GM08714 (cell line): ENCODE results near the gene LUC7L3.

Experiments
- H3K4me3 ChIP-seq: fragments of 200-500 bp; sonication (Bioruptor generic); 2 replicates; pipeline ENCODE4 v1.5.1; 2014; ENCODE audit warnings: mild to moderate bottlenecking, low read length, inconsistent platforms
- ZNF274 ChIP-seq: IDR thresholded peaks from 2 replicates; pipeline ENCODE4 v1.6.1; 2012; ENCODE audit warnings: mild to moderate bottlenecking, low read depth, low read length

Gene LUC7L3

DNA sequence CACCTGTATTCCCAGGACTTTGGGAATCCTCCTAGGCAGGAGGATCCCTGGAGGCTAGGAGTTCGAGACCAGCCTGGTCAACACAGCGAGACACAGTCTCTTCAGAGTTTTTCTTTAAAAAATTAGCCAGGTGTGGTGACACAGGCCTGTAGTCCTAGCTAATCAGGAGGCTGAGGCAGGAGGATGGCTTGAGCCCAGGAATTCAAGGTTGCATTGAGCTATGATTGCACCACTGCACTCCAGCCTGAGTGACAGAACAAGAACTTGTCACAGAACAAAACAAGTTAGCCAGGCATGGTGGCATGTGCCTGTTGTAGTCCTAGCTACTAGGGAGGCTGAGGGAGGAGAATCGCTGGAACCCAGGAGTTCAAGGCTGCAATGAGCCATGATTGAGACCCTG, 36.5 kb upstream of the LUC7L3 start:
- H3K4me3 ChIP-seq = no peak overlapping the region
- TF ChIP-seq ZNF274 = no peak

DNA sequence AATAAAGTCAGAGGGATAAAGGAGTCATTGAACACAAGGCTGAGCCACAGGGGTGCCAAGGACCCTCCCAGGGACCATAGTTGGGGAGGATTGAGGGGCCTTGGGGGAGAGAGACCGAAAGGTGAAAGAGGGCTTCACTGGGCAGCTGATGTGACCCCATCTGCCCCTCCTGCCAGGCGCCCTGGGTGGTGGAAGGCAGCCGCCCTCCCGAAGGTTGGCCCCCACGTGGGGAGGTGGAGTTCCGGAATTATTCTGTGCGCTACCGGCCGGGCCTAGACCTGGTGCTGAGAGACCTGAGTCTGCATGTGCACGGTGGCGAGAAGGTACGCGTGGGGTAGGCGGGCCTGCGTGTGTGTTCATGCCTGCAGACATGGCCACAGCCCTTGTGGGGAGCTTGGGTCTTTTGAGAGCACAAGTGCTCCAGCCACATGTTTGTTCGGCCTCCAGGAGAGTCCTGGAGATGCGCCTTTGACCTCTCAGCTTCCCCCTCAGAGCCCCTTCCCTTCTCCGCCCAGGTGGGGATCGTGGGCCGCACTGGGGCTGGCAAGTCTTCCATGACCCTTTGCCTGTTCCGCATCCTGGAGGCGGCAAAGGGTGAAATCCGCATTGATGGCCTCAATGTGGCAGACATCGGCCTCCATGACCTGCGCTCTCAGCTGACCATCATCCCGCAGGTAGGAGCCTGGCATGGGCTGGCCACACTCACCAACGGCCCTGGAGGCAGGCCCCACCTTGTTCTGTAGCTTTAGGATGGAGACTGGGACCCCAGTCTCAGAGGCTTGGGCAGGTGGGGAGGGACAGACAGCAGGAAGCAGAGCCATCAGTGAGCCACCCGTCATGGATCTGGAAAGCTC, 35.7 kb upstream of the LUC7L3 start:
- TF ChIP-seq ZNF274 = no peak
- no peak overlapping the region for H3K4me3 ChIP-seq

DNA sequence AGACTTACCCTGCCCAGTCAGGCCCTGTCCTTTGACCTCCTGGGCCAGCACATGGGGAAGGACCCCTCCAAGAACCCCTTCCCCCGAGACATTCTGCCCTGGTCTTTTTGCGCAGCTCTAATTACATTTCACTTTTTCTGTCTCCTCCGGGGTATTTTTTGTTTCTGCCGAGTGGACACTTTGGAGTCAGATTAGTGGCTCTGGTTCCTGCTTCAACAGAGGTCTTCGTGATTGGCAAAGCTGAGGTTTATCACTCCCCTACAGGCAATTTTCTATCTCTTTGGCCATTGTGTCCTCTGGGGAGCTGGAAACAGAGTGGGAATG, 35.2 kb upstream of the LUC7L3 start:
- TF ChIP-seq ZNF274 = no peak
- no peak overlapping the region for H3K4me3 ChIP-seq

DNA sequence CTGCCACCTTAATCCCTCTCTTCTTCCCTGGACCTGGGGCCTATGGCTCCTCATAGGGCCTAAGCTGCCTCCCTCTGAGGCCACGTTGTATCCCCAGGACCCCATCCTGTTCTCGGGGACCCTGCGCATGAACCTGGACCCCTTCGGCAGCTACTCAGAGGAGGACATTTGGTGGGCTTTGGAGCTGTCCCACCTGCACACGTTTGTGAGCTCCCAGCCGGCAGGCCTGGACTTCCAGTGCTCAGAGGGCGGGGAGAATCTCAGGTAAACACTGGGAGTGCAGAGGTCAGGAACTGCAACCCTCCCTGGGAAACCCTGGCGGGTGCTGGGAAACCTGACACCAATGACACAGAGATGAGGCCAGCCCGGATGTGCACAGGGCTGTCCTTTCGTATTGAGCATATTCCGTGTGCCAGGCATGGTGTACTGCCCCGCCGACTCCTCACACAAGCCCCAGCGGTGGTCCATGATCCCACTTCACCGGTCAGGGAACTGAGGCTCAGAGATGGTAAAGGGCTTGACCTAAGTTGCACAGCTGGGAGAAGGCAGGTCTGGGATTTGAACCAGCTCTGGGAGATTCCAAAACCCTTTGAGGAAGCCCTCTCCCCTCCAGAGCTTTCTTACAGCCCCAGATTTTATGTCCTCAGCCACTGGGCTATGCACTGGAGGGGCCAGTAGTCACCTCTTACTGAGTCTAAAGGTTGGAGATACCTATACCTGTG, 34.6 kb upstream of the LUC7L3 start:
- H3K4me3 ChIP-seq = no peak overlapping the region

DNA sequence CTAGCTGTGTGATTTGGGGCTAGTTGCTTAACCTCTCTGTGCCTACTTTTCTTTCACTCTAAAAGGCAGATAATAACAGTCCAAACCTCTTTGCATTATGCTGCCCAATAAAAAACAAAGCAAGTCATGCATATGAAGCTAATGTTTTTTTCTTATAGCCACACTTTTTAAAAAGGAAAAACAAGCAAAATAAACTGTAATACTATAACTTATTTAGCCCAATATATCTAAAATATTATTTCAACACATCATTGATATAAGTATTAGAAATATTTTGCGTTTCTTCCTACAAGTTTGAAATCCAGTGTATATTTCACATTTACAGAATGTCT, 34.1 kb upstream of the LUC7L3 start:
- H3K4me3 ChIP-seq = no peak overlapping the region
- no peak for TF ChIP-seq ZNF274

More for the DNA sequence above, 34.6 kb upstream of the LUC7L3 start:
- no peak for TF ChIP-seq ZNF274

DNA sequence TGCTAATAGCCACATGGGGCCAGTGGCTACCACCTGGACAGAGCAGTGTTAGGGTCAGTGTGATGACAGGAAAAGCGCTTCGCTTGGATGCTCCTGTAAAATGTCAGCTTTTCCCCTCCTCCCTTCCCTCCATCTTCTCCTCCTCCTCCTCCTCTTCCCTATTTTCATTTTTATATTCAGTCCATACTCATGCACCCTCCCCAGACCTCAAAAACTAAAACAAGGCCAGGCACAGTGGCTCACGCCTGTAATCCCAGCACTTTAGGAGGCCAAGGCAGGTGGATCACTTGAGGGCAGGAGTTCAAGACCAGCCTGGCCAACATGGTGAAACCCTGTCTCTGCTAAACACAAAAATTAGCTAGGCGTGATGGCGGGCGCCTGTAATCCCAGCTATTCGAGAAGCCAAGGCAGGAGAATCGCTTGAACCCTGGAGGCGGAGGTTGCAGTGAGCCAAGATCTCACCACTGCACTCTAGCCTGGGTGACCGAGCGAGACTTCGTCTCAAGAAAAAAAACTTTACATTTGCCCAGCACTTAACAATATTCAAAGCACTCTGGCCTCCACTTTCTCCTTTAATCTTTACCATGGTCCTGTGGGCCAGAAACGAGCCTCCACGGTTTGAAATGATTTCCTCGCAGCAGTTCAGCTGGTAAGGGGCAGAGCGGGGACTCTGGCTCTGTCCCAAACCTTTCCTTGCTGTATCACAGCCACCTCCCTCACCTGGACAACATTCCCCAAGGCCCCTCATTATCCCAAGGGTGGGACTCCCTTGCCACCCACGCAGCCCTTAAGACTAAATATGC, 33.5 kb upstream of the LUC7L3 start:
- no peak overlapping the region for H3K4me3 ChIP-seq
- no peak for TF ChIP-seq ZNF274

DNA sequence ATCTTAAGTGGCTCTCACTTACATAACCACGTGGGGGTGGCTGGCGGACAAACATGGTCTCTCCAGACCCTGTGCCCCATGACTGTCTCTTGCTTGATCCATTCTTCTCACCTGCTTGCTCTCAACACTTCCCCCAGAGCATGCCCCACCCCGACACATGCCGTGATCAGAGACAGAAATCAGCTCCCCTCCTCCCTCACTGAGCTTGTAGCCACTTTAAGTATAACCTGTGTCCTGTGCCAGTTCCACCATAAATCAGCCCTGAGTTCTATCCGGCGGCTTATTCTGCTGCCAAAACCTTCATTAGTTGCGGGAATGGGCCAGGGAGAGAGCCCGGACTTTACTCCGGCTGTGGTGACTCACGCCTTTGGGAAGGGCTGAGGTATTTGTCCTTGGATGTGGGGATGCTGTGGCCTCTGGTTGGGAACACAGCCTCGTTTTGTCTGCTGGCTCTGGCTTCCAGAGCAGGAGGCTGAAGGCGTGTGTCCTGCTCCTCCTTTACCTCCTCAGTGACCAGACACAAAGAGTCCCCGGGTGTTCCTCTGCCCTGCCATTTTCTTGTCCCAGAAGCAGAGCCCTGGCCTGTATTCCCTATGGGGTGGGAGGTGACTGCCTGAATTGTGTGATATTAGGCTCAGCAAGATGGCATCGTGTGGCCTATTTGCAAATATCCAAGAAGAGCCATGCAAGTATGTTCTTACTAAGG, 32.8 kb upstream of the LUC7L3 start:
- no peak for TF ChIP-seq ZNF274

DNA sequence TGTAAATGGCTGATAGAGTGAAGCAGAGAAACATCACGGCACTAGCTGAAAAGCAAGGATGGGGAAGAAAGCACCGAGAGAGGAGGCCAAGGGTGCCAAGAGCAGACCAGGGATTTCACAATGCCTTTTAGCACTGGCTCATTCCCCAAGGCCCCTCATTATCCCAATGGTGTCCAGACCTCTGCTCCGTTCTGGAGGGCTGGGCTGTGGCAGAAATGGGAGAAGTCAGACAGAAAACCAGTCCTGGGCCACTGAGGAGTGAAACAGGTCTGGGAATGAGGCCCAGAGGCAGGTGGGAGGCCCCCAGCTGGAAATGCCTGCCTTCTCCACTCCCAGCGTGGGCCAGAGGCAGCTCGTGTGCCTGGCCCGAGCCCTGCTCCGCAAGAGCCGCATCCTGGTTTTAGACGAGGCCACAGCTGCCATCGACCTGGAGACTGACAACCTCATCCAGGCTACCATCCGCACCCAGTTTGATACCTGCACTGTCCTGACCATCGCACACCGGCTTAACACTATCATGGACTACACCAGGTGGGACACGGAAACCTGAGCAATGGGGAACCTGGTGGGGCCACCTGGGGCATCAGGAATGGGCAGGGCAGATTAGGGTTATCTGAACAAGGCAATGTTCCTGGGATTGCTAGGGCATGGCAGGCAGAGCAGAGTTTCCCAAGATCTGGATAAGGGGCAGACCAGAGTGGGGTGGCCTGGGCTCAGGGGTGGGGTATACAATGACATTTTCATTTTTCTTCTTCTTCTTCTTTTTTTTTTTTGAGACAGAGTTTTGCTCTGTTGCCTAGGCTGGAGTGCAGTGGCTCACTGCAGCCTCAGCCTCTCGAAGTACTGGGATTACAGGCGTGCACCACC, 32.0 kb upstream of the LUC7L3 start:
- no peak overlapping the region for H3K4me3 ChIP-seq
- TF ChIP-seq ZNF274 = no peak

More for the DNA sequence above, 32.8 kb upstream of the LUC7L3 start:
- no peak overlapping the region for H3K4me3 ChIP-seq

DNA sequence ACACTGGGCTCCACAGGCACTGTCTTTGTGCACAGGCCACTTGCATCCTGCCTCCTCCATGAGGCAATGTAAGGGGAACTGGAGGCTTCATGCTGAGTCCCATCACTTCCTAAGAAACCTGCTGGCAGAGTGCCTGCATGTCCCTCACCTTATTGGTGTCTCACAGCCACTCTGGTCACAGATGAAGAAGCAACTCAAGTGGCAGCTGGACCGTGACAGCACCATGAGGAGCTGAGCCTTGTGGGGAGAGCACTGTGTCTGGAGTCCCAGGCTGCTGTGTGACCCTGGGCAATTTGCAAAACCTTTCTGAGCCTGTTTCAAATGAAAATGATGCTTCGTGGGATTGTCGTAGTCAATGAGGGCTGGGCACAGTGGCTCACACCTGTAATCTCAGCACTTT, 31.2 kb upstream of the LUC7L3 start:
- no peak for TF ChIP-seq ZNF274
- H3K4me3 ChIP-seq = no peak overlapping the region

DNA sequence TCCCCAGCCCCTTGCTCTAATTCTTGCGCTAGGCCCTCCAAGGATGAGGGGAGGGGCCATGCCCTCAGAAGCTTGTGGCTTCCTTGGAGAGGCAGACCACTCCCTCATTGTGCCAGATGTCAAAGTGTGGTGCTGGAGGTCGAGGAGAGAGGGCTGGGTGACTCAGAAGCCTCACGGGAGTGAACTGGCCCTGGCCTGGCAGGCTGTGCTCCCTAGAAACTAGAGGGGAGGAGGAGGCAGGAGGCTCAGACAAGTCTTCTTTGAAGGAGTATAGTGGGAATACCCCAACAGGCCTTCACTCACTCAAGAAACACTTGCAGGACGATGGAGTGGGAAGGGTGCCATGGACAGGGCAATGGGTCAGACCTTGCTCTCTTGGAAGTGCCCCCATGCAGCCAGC, 30.2 kb upstream of the LUC7L3 start:
- H3K4me3 ChIP-seq = no peak overlapping the region

DNA sequence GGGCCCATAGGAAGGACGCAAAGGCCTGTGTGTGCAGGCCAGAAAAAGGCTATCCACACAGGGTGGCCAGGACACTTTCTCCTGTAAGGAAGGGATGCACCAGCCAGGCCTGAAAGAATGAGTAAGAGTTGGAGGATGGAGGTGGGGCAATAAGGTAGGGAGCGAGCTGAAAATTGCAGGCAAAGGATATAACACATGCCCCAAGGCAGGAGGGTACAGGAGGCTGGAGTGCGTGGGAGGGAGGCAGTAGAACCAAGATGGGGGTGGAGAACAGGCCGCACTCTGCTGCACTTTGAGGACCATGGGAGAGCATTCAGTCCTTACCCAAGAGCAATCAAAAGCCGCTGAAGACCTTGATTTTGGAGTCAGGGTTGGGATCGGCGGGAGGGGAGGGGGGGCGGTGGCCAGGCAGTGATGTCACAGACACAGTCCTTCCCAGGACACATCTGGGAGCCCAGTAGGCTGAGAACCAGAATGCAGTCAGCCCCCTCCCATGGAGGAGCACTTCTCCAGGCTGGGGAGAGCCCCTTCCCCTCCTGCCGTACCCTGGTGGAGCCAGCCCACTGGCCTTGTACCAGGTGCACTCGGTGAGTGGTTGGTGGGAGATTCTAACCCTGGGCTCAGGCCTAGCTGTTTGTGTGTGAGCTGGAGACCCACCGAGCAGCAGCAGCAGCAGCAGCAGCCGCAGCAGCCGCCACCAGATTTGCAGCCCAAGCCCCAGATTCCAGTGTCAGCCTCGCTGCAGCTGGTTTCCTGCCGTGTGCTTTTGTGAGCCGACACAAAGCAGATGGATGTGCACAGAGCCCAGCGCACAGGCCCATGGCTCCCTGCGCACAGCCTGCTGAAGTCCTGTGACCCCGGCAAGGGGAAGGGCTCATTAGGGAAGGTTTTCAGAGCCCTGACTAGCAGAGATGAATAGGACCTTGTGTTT, 29.2 kb upstream of the LUC7L3 start:
- TF ChIP-seq ZNF274 = no peak
- no peak overlapping the region for H3K4me3 ChIP-seq

More for the DNA sequence above, 30.2 kb upstream of the LUC7L3 start:
- TF ChIP-seq ZNF274 = no peak

DNA sequence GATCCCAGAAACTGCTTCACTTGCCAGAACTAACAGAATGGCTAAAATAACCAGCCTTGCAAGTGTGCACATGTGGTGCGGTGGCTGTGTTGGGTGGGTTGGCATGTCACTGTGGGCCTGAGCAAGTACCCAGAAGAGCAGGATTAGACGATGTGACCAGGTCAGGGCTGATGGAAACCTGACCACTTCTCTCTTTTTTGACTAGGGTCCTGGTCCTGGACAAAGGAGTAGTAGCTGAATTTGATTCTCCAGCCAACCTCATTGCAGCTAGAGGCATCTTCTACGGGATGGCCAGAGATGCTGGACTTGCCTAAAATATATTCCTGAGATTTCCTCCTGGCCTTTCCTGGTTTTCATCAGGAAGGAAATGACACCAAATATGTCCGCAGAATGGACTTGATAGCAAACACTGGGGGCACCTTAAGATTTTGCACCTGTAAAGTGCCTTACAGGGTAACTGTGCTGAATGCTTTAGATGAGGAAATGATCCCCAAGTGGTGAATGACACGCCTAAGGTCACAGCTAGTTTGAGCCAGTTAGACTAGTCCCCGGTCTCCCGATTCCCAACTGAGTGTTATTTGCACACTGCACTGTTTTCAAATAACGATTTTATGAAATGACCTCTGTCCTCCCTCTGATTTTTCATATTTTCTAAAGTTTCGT, 28.4 kb upstream of the LUC7L3 start:
- no peak for TF ChIP-seq ZNF274
- H3K4me3 ChIP-seq = no peak overlapping the region
